ENCODE results near the gene ATP9B. TPM values are rescaled to one million over a fixed set of nuclear protein-coding genes. Genes with fewer than 3 reads are reported as not detected.

ATP9B gene
- total RNA-seq, 3 donors from 2014 or later (not counting 1 experiment from before 2014, with no cell fraction given) = 66.0 to 78.9 (median 68.0) TPM

DNA sequence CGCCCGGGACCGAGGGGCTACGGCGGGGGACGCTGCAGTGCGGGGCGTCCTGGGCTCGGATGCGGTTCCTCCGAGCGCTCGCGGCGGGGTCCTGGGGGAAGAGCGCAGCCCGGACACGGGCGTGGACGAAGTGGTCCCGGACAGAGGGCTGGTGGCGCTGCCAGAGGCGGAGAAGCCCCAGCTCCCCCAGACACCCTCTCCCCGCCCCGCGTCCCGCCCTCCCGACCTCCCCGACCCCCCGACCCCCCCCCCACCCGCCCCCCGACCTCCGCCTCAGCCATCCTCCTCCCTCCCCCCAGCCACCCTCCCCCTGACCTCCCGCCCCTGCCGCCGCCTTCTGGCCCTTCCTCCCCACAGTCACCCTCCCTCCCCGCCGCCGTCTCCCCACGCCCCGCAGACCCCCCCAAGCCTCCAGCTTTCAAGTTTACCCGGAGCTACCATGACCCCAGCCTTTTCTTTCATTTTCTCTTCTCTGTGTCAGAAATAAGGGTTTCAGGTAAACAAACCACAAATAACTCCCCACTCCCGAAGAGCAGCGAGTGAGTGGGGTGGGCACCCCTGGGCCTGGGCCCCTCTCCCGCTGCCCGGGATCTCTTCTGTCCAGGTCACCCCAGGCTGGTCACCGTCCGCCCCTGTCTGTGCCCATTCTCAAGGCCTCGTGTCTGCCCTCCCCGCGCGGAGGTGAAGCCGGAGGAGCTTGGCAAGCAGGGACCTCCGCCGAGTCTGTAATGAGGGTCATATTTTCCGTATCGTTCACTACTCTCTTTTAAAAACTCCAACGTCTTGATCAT is 331.6 kb downstream of the ATP9B start:
- DNase-seq (peak in 1 of 2 donors; percentile 77), ATAC-seq (peak; percentile 27 to 38 (median 33))
- Mint-ChIP-seq H3K9me3 (no peaks in the 10 kb centered on the region), H3K4me3 (peak overlapping the region; percentile 91), H3K36me3 (no peaks in the 10 kb centered on the region), H3K27me3 (ENCODE audit: low read depth in 2 of 2) (no peaks in the 10 kb centered on the region), H3K4me1 (peaks cover 50 to 63% of the 10 kb centered on the region in 2 donors), H3K27ac (peak overlapping the region; percentile 96 to 98)
- intact Hi-C loops (cut with micrococcal nuclease) = loop anchor here (2.0 to 5.0 kb wide), 2 partner anchors 278 to 333 kb away; partner anchors contain the start of genes ATP9B and CTDP1
- peaks cover 75% of the 10 kb centered on the region for H3K4me1 ChIP-seq (ENCODE audit: control insufficient read depth, insufficient read depth, low read length)
- H3K4me3 ChIP-seq (ENCODE audit: low read length) = peak overlapping the region; percentile 46
- TF ChIP-seq, protein P1, sequence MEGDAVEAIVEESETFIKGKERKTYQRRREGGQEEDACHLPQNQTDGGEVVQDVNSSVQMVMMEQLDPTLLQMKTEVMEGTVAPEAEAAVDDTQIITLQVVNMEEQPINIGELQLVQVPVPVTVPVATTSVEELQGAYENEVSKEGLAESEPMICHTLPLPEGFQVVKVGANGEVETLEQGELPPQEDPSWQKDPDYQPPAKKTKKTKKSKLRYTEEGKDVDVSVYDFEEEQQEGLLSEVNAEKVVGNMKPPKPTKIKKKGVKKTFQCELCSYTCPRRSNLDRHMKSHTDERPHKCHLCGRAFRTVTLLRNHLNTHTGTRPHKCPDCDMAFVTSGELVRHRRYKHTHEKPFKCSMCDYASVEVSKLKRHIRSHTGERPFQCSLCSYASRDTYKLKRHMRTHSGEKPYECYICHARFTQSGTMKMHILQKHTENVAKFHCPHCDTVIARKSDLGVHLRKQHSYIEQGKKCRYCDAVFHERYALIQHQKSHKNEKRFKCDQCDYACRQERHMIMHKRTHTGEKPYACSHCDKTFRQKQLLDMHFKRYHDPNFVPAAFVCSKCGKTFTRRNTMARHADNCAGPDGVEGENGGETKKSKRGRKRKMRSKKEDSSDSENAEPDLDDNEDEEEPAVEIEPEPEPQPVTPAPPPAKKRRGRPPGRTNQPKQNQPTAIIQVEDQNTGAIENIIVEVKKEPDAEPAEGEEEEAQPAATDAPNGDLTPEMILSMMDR (IDR thresholded peaks at IDR 0.05) = no peak
- H3K9me3 ChIP-seq (ENCODE audit: control insufficient read depth, insufficient read depth, low read length) = no peaks in the 10 kb centered on the region
- H3K27ac ChIP-seq (ENCODE audit: low read length) = peak overlapping the region; percentile 85
- WGBS (ENCODE audit: insufficient coverage) = 19% methylated on average over 44 of the region's 58 CpGs
- peaks cover 8% of the 10 kb centered on the region for H3K27me3 ChIP-seq (ENCODE audit: control insufficient read depth, insufficient read depth, low read length)
- H3K36me3 ChIP-seq (ENCODE audit: control insufficient read depth, insufficient read depth, low read length) = peaks cover 2% of the 10 kb centered on the region

DNA sequence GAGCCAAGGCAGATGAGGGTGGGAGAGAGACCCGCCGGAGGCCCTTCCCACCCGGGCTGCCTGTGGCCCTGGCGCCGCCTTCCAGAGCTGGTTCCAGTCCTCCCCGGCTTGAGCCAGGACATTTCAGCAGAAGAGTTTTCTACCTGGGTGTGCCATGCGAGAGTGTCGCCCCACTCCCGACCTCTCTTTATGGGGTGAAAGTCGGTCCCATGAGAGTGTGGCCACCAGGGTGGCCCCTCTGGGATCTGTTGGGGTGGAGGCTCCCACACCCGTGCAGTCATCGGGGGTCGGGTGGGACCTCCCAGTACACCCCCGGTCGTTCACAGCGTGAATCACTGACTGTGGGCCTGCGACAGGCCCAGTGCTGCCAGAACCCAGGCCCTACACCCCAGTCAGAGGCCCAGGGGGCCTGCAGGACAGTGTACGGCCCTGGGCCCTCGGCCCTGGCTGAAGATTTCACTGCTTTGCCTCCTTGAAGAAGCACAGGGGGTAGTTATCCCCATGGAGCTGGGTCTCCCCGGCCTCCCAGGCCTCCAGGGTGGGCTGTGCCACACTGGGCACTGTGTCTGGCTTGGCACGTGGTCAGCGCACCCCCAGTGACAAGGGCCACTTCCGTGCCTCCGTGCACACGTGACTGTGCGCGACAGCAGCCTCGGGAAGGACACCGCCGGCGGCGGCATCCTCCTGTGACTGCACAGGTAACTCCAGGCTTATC is 332.5 kb downstream of the ATP9B start:
- H3K27me3 Mint-ChIP-seq (ENCODE audit: low read depth in 2 of 2) = no peaks in the 10 kb centered on the region
- Histone ChIP-seq H3K27me3 (ENCODE audit: control insufficient read depth, insufficient read depth, low read length) (peaks cover 7% of the 10 kb centered on the region), H3K4me3 (ENCODE audit: low read length) (peak overlapping the region; percentile 26), H3K9me3 (ENCODE audit: control insufficient read depth, insufficient read depth, low read length) (no peaks in the 10 kb centered on the region), H3K36me3 (ENCODE audit: control insufficient read depth, insufficient read depth, low read length) (peaks cover 2% of the 10 kb centered on the region), H3K4me1 (ENCODE audit: control insufficient read depth, insufficient read depth, low read length) (peaks cover 79% of the 10 kb centered on the region), H3K27ac (ENCODE audit: low read length) (peak overlapping the region; percentile 85)
- H3K4me3 Mint-ChIP-seq = peak overlapping the region; percentile 91
- intact Hi-C loops (cut with micrococcal nuclease) = loop anchor here (2.0 to 5.0 kb wide), 2 partner anchors 277 to 334 kb away; partner anchors contain the start of genes ATP9B and CTDP1
- peaks cover 59 to 63% of the 10 kb centered on the region in 2 donors for H3K4me1 Mint-ChIP-seq
- H3K27ac Mint-ChIP-seq = peak overlapping the region; percentile 96 to 98
- TF ChIP-seq, protein P1 (IDR thresholded peaks at IDR 0.05) = no peak
- DNase-seq = peak in 1 of 2 donors; percentile 39
- WGBS (ENCODE audit: insufficient coverage) = 78% methylated on average over 32 of the region's 32 CpGs
- ATAC-seq = no peak
- no peaks in the 10 kb centered on the region for H3K9me3 Mint-ChIP-seq
- H3K36me3 Mint-ChIP-seq = no peaks in the 10 kb centered on the region

DNA sequence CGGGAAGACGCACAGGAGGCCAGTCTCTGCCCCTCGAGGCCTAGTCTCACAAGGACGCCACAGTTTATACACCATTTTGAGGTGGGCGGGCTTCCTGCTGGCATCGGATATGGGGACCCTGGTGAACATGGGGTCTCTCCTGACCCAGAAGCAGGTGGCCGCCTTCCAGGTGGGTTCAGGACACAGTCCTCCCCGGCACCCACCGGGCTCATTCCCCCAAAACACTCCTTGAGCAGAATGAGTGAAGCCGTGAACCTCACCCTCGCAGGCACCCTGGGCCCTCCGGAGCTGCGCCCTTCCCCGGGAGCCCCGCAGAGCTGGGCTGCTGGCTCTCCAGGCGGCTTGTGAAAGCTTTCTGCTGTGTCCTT is 333.0 kb downstream of the ATP9B start:
- WGBS (ENCODE audit: insufficient coverage) = 87% methylated on average over 16 of the region's 16 CpGs
- Mint-ChIP-seq H3K27ac (peak overlapping the region; percentile 96 to 98), H3K36me3 (no peaks in the 10 kb centered on the region), H3K4me1 (peaks cover 59 to 63% of the 10 kb centered on the region in 2 donors), H3K27me3 (ENCODE audit: low read depth in 2 of 2) (no peaks in the 10 kb centered on the region), H3K4me3 (peak overlapping the region; percentile 73), H3K9me3 (no peaks in the 10 kb centered on the region)
- intact Hi-C loops (cut with micrococcal nuclease) = loop anchor here (5.0 kb wide), 1 partner anchor 335 kb away; the partner anchor contains the start of gene ATP9B
- H3K4me3 ChIP-seq (ENCODE audit: low read length) = no peak overlapping the region
- TF ChIP-seq, protein P1 (IDR thresholded peaks at IDR 0.05) = no peak
- H3K27ac ChIP-seq (ENCODE audit: low read length) = peak overlapping the region; percentile 19
- no peaks in the 10 kb centered on the region for H3K9me3 ChIP-seq (ENCODE audit: control insufficient read depth, insufficient read depth, low read length)
- no peak for ATAC-seq
- peaks cover 76% of the 10 kb centered on the region for H3K4me1 ChIP-seq (ENCODE audit: control insufficient read depth, insufficient read depth, low read length)
- peaks cover 3% of the 10 kb centered on the region for H3K27me3 ChIP-seq (ENCODE audit: control insufficient read depth, insufficient read depth, low read length)
- peaks cover 2% of the 10 kb centered on the region for H3K36me3 ChIP-seq (ENCODE audit: control insufficient read depth, insufficient read depth, low read length)
- no peak for DNase-seq

Measured in natural killer cell (primary cell).